ENCODE results near the gene NUAK2.

The NUAK2 gene

DNA sequence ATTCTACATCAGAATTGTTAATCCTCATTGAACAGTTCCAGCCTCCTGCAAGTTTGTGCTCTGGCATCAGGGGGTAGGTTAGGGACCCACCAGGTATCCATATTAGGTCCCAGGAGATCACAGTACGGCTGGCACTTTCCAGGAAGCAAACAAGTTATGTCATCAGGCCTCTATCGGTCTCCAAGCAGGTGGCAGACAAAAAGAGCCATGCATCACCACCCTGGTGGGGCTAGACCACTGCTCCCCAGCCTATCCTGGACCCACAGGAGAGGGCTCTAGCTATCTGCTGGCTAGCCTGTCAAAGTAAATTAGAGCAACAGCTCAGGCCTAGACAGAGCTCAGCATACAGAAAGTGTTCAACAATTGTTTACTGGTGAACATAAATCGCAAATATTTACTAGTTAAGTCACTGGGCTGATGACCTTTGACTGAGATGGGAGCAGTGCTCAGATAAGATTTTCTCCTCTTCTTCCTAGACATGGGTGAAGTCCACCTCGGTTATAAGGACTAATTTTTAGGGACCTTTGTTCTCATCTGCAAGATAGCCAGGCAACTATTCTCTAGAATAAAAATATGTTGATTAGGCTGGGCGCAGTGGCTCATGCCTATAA is 6.4 kb downstream of the NUAK2 start:
- no peak overlapping the region for H3K27ac ChIP-seq (ENCODE audit: low read length)
- H3K9me3 ChIP-seq (ENCODE audit: control insufficient read depth, low read depth, low read length): no peaks in the 10 kb centered on the region
- peaks cover 15% of the 10 kb centered on the region for H3K36me3 ChIP-seq (ENCODE audit: control insufficient read depth, low read depth, low read length)
- H3K4me3 ChIP-seq (ENCODE audit: low read length): no peak overlapping the region
- peaks cover 62% of the 10 kb centered on the region for H3K4me1 ChIP-seq (ENCODE audit: control insufficient read depth, low read depth, low read length)
- no peaks in the 10 kb centered on the region for H3K27me3 ChIP-seq (ENCODE audit: control insufficient read depth, insufficient read depth, low read length)
- no peak overlapping the region for H3K9ac ChIP-seq (ENCODE audit: low read length)

- Histone ChIP-seq H3K4me3 (ENCODE audit: low read length) (peak overlapping the region; percentile 44), H3K9ac (ENCODE audit: low read length) (peak overlapping the region; percentile 75), H3K9me3 (ENCODE audit: control insufficient read depth, low read depth, low read length) (no peaks in the 10 kb centered on the region), H3K36me3 (ENCODE audit: control insufficient read depth, low read depth, low read length) (peaks cover 29% of the 10 kb centered on the region), H3K27me3 (ENCODE audit: control insufficient read depth, insufficient read depth, low read length) (no peaks in the 10 kb centered on the region), H3K27ac (ENCODE audit: low read length) (peak overlapping the region; percentile 92), H3K4me1 (ENCODE audit: control insufficient read depth, low read depth, low read length) (peaks cover 53% of the 10 kb centered on the region)
These were observed 7.8 kb downstream of the NUAK2 start for GRCh38 chr1:205313563-205314308.

GRCh38 chr1:205312866-205313562 is 8.5 kb downstream of the NUAK2 start:
- H3K4me1 ChIP-seq (ENCODE audit: control insufficient read depth, low read depth, low read length): peaks cover 46% of the 10 kb centered on the region
- no peaks in the 10 kb centered on the region for H3K27me3 ChIP-seq (ENCODE audit: control insufficient read depth, insufficient read depth, low read length)
- H3K9ac ChIP-seq (ENCODE audit: low read length): peak overlapping the region; percentile 75
- peak overlapping the region; percentile 92 for H3K27ac ChIP-seq (ENCODE audit: low read length)
- H3K36me3 ChIP-seq (ENCODE audit: control insufficient read depth, low read depth, low read length): peaks cover 36% of the 10 kb centered on the region
- H3K4me3 ChIP-seq (ENCODE audit: low read length): peak overlapping the region; percentile 44
- no peaks in the 10 kb centered on the region for H3K9me3 ChIP-seq (ENCODE audit: control insufficient read depth, low read depth, low read length)

DNA sequence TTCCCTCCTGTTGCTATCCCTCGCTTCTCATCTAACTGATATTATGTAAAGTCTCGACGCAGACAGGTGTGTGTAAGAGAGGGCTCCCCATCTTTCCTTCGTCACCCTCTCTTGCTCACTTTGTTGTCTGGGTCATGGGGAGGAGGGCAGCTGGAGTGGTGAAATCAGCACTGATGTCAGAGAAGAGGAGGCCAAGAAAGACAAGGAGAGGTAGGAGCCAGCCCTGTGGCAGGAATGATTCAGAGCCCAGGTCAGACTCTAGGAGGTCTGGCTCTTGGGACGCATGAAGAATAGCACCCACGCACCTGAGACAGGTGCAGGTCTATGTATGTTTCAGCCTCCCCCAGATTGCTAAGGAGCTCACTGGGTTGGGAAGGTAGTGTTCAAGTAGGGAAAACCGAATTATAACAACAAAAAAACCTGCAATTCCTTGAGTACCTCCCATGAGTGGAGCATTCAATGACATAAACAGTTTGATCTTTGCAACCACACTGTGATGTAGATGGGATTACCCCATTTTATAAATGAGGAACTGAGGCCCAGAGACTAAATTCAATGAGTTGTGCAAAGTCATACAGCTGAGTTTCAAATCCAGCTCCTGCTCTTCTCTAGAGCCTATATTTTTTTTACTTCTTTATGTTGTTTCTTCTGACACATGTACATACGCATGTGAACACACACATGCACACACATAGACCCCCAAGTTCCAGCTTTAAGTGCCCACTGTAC is 10.4 kb downstream of the NUAK2 start:
- no peaks in the 10 kb centered on the region for H3K9me3 ChIP-seq (ENCODE audit: control insufficient read depth, low read depth, low read length)
- no peak overlapping the region for H3K27ac ChIP-seq (ENCODE audit: low read length)
- H3K4me1 ChIP-seq (ENCODE audit: control insufficient read depth, low read depth, low read length): peaks cover 32% of the 10 kb centered on the region
- peaks cover 55% of the 10 kb centered on the region for H3K36me3 ChIP-seq (ENCODE audit: control insufficient read depth, low read depth, low read length)
- H3K9ac ChIP-seq (ENCODE audit: low read length): no peak overlapping the region
- H3K27me3 ChIP-seq (ENCODE audit: control insufficient read depth, insufficient read depth, low read length): no peaks in the 10 kb centered on the region
- H3K4me3 ChIP-seq (ENCODE audit: low read length): no peak overlapping the region

DNA sequence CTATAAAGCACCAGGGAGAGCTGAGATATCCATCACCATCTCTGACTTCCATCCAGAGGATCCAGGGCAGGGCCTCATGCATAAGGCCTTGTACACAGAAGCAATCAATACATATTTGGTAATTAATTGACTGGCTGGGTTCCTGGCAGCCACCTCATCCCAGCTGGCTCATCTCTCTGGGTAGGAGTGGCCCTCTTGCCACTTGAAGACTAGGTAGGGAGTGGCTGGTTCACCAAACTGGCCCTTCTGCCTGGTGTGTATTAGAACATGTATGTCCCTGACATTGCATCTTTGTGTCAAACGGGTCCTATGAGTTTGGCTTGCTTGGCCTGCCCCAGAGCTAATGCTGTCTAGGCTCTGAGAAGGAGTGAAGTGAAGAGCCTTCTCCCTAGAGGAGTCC is 11.8 kb downstream of the NUAK2 start:
- peaks cover 27% of the 10 kb centered on the region for H3K4me1 ChIP-seq (ENCODE audit: control insufficient read depth, low read depth, low read length)
- H3K9ac ChIP-seq (ENCODE audit: low read length): no peak overlapping the region
- H3K27me3 ChIP-seq (ENCODE audit: control insufficient read depth, insufficient read depth, low read length): no peaks in the 10 kb centered on the region
- H3K9me3 ChIP-seq (ENCODE audit: control insufficient read depth, low read depth, low read length): no peaks in the 10 kb centered on the region
- H3K36me3 ChIP-seq (ENCODE audit: control insufficient read depth, low read depth, low read length): peaks cover 68% of the 10 kb centered on the region
- no peak overlapping the region for H3K4me3 ChIP-seq (ENCODE audit: low read length)
- no peak overlapping the region for H3K27ac ChIP-seq (ENCODE audit: low read length)

- peaks cover 88% of the 10 kb centered on the region for H3K36me3 ChIP-seq (ENCODE audit: control insufficient read depth, low read depth, low read length)
- H3K4me3 ChIP-seq (ENCODE audit: low read length): no peak overlapping the region
- no peaks in the 10 kb centered on the region for H3K9me3 ChIP-seq (ENCODE audit: control insufficient read depth, low read depth, low read length)
- no peak overlapping the region for H3K9ac ChIP-seq (ENCODE audit: low read length)
- no peaks in the 10 kb centered on the region for H3K27me3 ChIP-seq (ENCODE audit: control insufficient read depth, insufficient read depth, low read length)
- H3K27ac ChIP-seq (ENCODE audit: low read length): no peak overlapping the region
- peaks cover 8% of the 10 kb centered on the region for H3K4me1 ChIP-seq (ENCODE audit: control insufficient read depth, low read depth, low read length)
These were observed 14.5 kb downstream of the NUAK2 start for GRCh38 chr1:205306929-205307566.

DNA sequence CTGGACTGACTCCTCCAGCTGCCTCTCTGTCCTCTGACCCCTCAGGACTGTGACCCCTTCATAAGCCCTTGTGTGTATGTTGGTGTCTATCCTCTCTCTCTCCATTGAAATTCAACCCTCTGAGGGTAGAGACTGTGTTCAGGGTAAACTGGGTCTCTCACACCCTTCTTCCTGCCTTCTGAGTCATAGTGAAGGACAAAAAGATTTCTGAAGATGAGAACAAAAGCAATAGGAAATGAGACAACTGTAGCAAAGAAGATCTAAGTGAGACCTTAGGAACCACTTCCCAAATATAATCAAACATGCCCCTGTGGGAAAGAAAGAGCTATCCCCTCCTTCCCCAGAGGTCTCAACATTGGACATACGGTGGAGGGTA is 16.9 kb downstream of the NUAK2 start:
- no peaks in the 10 kb centered on the region for H3K27me3 ChIP-seq (ENCODE audit: control insufficient read depth, insufficient read depth, low read length)
- H3K4me1 ChIP-seq (ENCODE audit: control insufficient read depth, low read depth, low read length): peaks cover 23% of the 10 kb centered on the region
- no peak overlapping the region for H3K4me3 ChIP-seq (ENCODE audit: low read length)
- H3K36me3 ChIP-seq (ENCODE audit: control insufficient read depth, low read depth, low read length): peaks cover 68% of the 10 kb centered on the region
- H3K27ac ChIP-seq (ENCODE audit: low read length): no peak overlapping the region
- no peak overlapping the region for H3K9ac ChIP-seq (ENCODE audit: low read length)
- no peaks in the 10 kb centered on the region for H3K9me3 ChIP-seq (ENCODE audit: control insufficient read depth, low read depth, low read length)

DNA sequence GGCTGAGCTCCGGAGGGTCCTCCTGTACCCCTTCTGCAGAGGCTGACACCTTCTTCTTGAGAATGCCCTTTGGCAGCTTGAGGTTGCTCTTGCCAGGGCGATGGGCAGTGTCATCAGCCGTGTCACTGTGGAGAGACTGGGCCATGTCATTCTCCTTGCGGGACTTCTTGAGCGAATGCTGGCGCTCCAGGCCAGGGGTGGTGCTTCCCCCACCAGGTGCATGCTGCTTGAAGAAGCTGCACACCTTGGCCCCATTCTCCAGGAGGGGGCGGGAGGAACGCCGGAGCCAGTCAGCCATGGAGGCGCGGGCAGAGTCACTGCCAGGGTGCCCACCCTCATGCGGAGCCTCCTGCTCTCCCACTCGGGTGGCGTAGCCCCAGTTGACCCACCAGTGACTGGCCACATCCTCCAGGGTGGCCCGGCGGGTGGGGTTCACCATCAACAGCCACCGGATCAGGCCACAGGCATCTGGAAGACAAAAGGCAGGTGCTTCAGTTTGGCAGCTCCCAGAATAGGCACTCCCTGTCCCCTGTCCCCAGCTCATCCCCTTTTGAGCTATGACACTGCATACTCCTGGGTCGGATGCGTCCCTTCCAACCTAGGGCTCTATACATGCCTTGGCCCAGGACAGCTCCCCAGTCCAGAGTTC is 17.4 kb downstream of the NUAK2 start:
- no peak overlapping the region for H3K9ac ChIP-seq (ENCODE audit: low read length)
- peaks cover 63% of the 10 kb centered on the region for H3K36me3 ChIP-seq (ENCODE audit: control insufficient read depth, low read depth, low read length)
- no peaks in the 10 kb centered on the region for H3K9me3 ChIP-seq (ENCODE audit: control insufficient read depth, low read depth, low read length)
- no peaks in the 10 kb centered on the region for H3K27me3 ChIP-seq (ENCODE audit: control insufficient read depth, insufficient read depth, low read length)
- H3K27ac ChIP-seq (ENCODE audit: low read length): no peak overlapping the region
- peaks cover 23% of the 10 kb centered on the region for H3K4me1 ChIP-seq (ENCODE audit: control insufficient read depth, low read depth, low read length)
- H3K4me3 ChIP-seq (ENCODE audit: low read length): no peak overlapping the region

GRCh38 chr1:205303247-205303888 is 18.2 kb downstream of the NUAK2 start:
- no peak overlapping the region for H3K4me3 ChIP-seq (ENCODE audit: low read length)
- H3K9ac ChIP-seq (ENCODE audit: low read length): no peak overlapping the region
- H3K36me3 ChIP-seq (ENCODE audit: control insufficient read depth, low read depth, low read length): peaks cover 55% of the 10 kb centered on the region
- H3K4me1 ChIP-seq (ENCODE audit: control insufficient read depth, low read depth, low read length): peaks cover 28% of the 10 kb centered on the region
- H3K9me3 ChIP-seq (ENCODE audit: control insufficient read depth, low read depth, low read length): no peaks in the 10 kb centered on the region
- H3K27me3 ChIP-seq (ENCODE audit: control insufficient read depth, insufficient read depth, low read length): no peaks in the 10 kb centered on the region
- no peak overlapping the region for H3K27ac ChIP-seq (ENCODE audit: low read length)

- no peak overlapping the region for H3K4me3 ChIP-seq (ENCODE audit: low read length)
These were observed 19.5 kb downstream of the NUAK2 start for GRCh38 chr1:205301842-205302588.

More at GRCh38 chr1:205301842-205302588, 19.5 kb downstream of the NUAK2 start:
- Histone ChIP-seq H3K9me3 (ENCODE audit: control insufficient read depth, low read depth, low read length) (no peaks in the 10 kb centered on the region), H3K4me1 (ENCODE audit: control insufficient read depth, low read depth, low read length) (peaks cover 31% of the 10 kb centered on the region), H3K9ac (ENCODE audit: low read length) (peak overlapping the region; percentile 44), H3K27ac (ENCODE audit: low read length) (peak overlapping the region; percentile 89), H3K27me3 (ENCODE audit: control insufficient read depth, insufficient read depth, low read length) (no peaks in the 10 kb centered on the region), H3K36me3 (ENCODE audit: control insufficient read depth, low read depth, low read length) (peaks cover 41% of the 10 kb centered on the region)

Data from iPS-18a (cell line).